ENCODE data around the gene ACKR3. TPM values are rescaled to one million over a fixed set of nuclear protein-coding genes. Genes with fewer than 3 reads are reported as not detected.

Gene ACKR3
- total RNA-seq, 1 experiment from 2014 or later = not detected

DNA sequence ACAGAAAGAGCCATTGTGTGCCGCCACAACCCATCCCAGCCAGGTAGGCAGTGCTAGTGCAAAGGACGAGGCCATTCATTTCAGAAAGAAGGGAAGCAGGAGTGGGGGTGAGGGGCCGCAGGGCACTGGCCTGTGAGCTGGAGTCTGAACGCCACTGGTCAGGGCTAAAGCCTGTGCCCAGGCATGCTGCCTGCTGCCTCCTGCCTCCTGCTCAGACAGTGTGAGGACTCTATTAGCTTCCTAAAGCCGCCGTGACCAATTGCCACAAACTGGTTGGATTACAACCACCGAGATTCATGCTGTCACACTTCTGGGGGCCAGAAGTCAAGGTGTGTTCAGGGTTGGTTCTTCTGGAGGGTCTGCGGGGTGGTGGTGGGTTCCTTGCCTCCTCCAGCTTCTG lies 21.2 kb downstream of the ACKR3 start:
- H3K4me1 ChIP-seq (ENCODE audit: control insufficient read depth, insufficient read depth, low read length) = no peaks in the 10 kb centered on the region
- no peak overlapping the region for H3K27ac ChIP-seq (ENCODE audit: low read length)
- H3K9me3 ChIP-seq (ENCODE audit: control insufficient read depth, insufficient read depth, low read depth, low read length) = no peaks in the 10 kb centered on the region
- H3K4me3 ChIP-seq (ENCODE audit: low read depth in 2 of 2, low read length in 2 of 2) = no peak overlapping the region
- CTCF ChIA-PET = no interaction called here
- no peaks in the 10 kb centered on the region for H3K36me3 ChIP-seq (ENCODE audit: control insufficient read depth, insufficient read depth, low read length)
- in situ Hi-C loops (cut with HindIII; ENCODE audit: low pct_unique_long_range_greater_than_20kb, low sequenced_read_pairs) (no loop called here), intact Hi-C loops (cut with micrococcal nuclease; ENCODE audit: unreplicated experiment) (no loop called here)
- no TSS peak for BruUV-seq (replicated peaks)
- DNase-seq (ENCODE audit: low read depth, low spot score) (no peak), ATAC-seq (no peak)
- POLR2A ChIA-PET = no interaction called here
- TF ChIP-seq SIN3A (IDR thresholded peaks at IDR 0.05; ENCODE audit: borderline replicate concordance, insufficient read depth, low read depth, low read length) (no peak), POLR2AphosphoS5 (IDR thresholded peaks at IDR 0.05; ENCODE audit: low read depth, low read length) (no peak)
- H3K27me3 ChIP-seq (ENCODE audit: control insufficient read depth, insufficient read depth, low read length) = peaks cover 2% of the 10 kb centered on the region; the same call in 1 of the 2 replicates

DNA sequence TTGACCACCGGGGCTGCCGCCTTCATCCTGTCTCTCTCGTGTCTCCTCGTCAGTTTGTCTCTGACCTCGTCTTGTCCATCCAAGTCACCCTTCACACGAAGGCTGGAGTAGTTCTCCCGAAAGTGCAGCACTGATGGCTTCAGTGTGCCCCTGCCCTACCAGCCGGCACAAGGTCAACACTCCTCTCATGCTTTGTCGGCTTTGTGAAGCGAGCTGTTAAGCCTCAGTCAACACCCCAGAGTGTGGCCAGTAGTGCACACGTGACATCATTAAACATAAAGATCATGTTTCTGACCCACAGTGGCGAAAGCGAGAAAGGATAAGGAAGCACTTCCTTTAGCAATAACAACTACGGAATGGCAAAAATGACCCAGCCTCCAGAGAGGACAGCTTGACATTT lies 23.2 kb downstream of the ACKR3 start:
- H3K36me3 ChIP-seq (ENCODE audit: control insufficient read depth, insufficient read depth, low read length) = no peaks in the 10 kb centered on the region
- H3K4me1 ChIP-seq (ENCODE audit: control insufficient read depth, insufficient read depth, low read length) = no peaks in the 10 kb centered on the region
- intact Hi-C loops (cut with micrococcal nuclease; ENCODE audit: unreplicated experiment) = no loop called here
- no peaks in the 10 kb centered on the region for H3K27me3 ChIP-seq (ENCODE audit: control insufficient read depth, insufficient read depth, low read length)
- H3K9me3 ChIP-seq (ENCODE audit: control insufficient read depth, insufficient read depth, low read depth, low read length) = no peaks in the 10 kb centered on the region
- ChIA-PET CTCF (no interaction called here), POLR2A (no interaction called here)
- ATAC-seq = no peak
- H3K27ac ChIP-seq (ENCODE audit: low read length) = no peak overlapping the region
- H3K4me3 ChIP-seq (ENCODE audit: low read depth in 2 of 2, low read length in 2 of 2) = no peak overlapping the region
- DNase-seq (ENCODE audit: low read depth, low spot score) = no peak
- TF ChIP-seq, protein P1, sequence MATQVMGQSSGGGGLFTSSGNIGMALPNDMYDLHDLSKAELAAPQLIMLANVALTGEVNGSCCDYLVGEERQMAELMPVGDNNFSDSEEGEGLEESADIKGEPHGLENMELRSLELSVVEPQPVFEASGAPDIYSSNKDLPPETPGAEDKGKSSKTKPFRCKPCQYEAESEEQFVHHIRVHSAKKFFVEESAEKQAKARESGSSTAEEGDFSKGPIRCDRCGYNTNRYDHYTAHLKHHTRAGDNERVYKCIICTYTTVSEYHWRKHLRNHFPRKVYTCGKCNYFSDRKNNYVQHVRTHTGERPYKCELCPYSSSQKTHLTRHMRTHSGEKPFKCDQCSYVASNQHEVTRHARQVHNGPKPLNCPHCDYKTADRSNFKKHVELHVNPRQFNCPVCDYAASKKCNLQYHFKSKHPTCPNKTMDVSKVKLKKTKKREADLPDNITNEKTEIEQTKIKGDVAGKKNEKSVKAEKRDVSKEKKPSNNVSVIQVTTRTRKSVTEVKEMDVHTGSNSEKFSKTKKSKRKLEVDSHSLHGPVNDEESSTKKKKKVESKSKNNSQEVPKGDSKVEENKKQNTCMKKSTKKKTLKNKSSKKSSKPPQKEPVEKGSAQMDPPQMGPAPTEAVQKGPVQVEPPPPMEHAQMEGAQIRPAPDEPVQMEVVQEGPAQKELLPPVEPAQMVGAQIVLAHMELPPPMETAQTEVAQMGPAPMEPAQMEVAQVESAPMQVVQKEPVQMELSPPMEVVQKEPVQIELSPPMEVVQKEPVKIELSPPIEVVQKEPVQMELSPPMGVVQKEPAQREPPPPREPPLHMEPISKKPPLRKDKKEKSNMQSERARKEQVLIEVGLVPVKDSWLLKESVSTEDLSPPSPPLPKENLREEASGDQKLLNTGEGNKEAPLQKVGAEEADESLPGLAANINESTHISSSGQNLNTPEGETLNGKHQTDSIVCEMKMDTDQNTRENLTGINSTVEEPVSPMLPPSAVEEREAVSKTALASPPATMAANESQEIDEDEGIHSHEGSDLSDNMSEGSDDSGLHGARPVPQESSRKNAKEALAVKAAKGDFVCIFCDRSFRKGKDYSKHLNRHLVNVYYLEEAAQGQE (IDR thresholded peaks at IDR 0.05; ENCODE audit: insufficient read depth in 1 of 2, low read depth in 2 of 2, low read length in 1 of 2) = no peak
- TF ChIP-seq TCF7L2 (IDR thresholded peaks at IDR 0.05; ENCODE audit: low read depth, low read length) = no peak
- TF ChIP-seq SIN3A (IDR thresholded peaks at IDR 0.05; ENCODE audit: borderline replicate concordance, insufficient read depth, low read depth, low read length) = no peak
- TF ChIP-seq, protein P2, sequence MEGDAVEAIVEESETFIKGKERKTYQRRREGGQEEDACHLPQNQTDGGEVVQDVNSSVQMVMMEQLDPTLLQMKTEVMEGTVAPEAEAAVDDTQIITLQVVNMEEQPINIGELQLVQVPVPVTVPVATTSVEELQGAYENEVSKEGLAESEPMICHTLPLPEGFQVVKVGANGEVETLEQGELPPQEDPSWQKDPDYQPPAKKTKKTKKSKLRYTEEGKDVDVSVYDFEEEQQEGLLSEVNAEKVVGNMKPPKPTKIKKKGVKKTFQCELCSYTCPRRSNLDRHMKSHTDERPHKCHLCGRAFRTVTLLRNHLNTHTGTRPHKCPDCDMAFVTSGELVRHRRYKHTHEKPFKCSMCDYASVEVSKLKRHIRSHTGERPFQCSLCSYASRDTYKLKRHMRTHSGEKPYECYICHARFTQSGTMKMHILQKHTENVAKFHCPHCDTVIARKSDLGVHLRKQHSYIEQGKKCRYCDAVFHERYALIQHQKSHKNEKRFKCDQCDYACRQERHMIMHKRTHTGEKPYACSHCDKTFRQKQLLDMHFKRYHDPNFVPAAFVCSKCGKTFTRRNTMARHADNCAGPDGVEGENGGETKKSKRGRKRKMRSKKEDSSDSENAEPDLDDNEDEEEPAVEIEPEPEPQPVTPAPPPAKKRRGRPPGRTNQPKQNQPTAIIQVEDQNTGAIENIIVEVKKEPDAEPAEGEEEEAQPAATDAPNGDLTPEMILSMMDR (IDR thresholded peaks at IDR 0.05) = no peak
- TF ChIP-seq POLR2AphosphoS5 (IDR thresholded peaks at IDR 0.05; ENCODE audit: low read depth, low read length) = no peak
- in situ Hi-C loops (cut with HindIII; ENCODE audit: low pct_unique_long_range_greater_than_20kb, low sequenced_read_pairs) = no loop called here
- BruUV-seq (replicated peaks) = no TSS peak

DNA sequence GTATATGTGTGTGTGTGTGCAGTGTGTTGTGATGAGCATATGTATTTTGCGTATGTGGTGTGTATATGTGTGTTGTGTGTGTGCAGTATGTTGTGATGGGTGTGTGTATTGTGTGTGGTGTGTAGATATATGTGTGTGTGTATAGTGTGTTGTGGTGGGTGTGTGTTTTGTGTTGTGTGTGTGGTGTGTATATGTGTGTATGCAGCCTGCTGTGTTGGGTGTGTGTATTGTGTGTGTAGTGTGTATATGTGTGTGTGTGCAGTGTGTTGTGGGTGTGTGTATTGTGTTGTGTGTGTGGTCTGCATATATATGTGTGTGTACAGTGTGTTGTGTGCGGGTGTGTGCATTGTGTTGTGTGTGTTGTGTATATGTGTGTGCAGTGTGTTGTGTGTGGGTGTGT lies 23.9 kb downstream of the ACKR3 start:
- Histone ChIP-seq H3K27ac (ENCODE audit: low read length) (no peak overlapping the region), H3K9me3 (ENCODE audit: control insufficient read depth, insufficient read depth, low read depth, low read length) (no peaks in the 10 kb centered on the region), H3K4me1 (ENCODE audit: control insufficient read depth, insufficient read depth, low read length) (no peaks in the 10 kb centered on the region), H3K36me3 (ENCODE audit: control insufficient read depth, insufficient read depth, low read length) (no peaks in the 10 kb centered on the region), H3K4me3 (ENCODE audit: low read depth in 2 of 2, low read length in 2 of 2) (no peak overlapping the region), H3K27me3 (ENCODE audit: control insufficient read depth, insufficient read depth, low read length) (no peaks in the 10 kb centered on the region)
- ATAC-seq (no peak), DNase-seq (ENCODE audit: low read depth, low spot score) (no peak)
- no peak for TF ChIP-seq POLR2AphosphoS5 (IDR thresholded peaks at IDR 0.05; ENCODE audit: low read depth, low read length)
- TF ChIP-seq, protein P2 (IDR thresholded peaks at IDR 0.05) = no peak
- TF ChIP-seq, protein P1 (IDR thresholded peaks at IDR 0.05; ENCODE audit: insufficient read depth in 1 of 2, low read depth in 2 of 2, low read length in 1 of 2) = no peak
- BruUV-seq (replicated peaks) = no TSS peak
- in situ Hi-C loops (cut with HindIII; ENCODE audit: low pct_unique_long_range_greater_than_20kb, low sequenced_read_pairs) (no loop called here), intact Hi-C loops (cut with micrococcal nuclease; ENCODE audit: unreplicated experiment) (no loop called here)
- POLR2A ChIA-PET = no interaction called here
- CTCF ChIA-PET = no interaction called here
